OCI-LY3 (cell line): ENCODE data around the gene CLEC9A.

ENCODE experiments used
- CTCF ChIP-seq: fragments of 200-600, 300-600 bp; sonication (generic); IDR thresholded peaks from 2 replicates; pipeline ENCODE4 v1.5.1; 2014; ENCODE audit warnings: antibody characterized with exemption, low read length, low read depth
- EZH2phosphoT487 ChIP-seq: fragments of 200-600 bp; shearing (Covaris generic); IDR thresholded peaks from 2 replicates; pipeline ENCODE4 v1.6.1; 2018; ENCODE audit warnings: antibody characterized with exemption, mixed run types, low read depth

- TF ChIP-seq CTCF (no peak), EZH2phosphoT487 (no peak)
These were observed 21.9 kb downstream of the CLEC9A start for GRCh38 chr12:10052193-10052913.
